H9 (cell line): ENCODE data around the gene NDUFA3. TPM values are rescaled to one million over a fixed set of nuclear protein-coding genes. Genes with fewer than 3 reads are reported as not detected.

Experiments used
- DNase-seq: peaks from one replicate; pipeline ENCODE4 v3.0.0-alpha.2; 2017
- H2AFZ ChIP-seq: one replicate; pipeline ENCODE4 v1.6.1; 2013; ENCODE audit warnings: mild to moderate bottlenecking, low read length, control low read depth, moderate library complexity
- H2AK5ac ChIP-seq: 2 replicates; pipeline ENCODE4 v1.6.1; 2013; ENCODE audit warnings: low read length, control low read depth, mixed read lengths; ENCODE audit not compliant: insufficient read length
- H2BK120ac ChIP-seq: one replicate; pipeline ENCODE4 v1.6.1; 2013; ENCODE audit warnings: low read depth, mild to moderate bottlenecking, low read length, control low read depth, inconsistent platforms; ENCODE audit not compliant: poor library complexity, severe bottlenecking
- H2BK12ac ChIP-seq: 2 replicates; pipeline ENCODE4 v1.6.1; 2013; ENCODE audit warnings: low read length, control low read depth, mixed read lengths, low read depth; ENCODE audit not compliant: insufficient read length
- H2BK15ac ChIP-seq: 2 replicates; pipeline ENCODE4 v1.6.1; 2013; ENCODE audit warnings: low read depth, low read length, control low read depth
- H2BK20ac ChIP-seq: one replicate; pipeline ENCODE4 v1.6.1; 2013; ENCODE audit warnings: low read depth, mild to moderate bottlenecking, low read length, control low read depth, inconsistent platforms; ENCODE audit not compliant: poor library complexity, severe bottlenecking
- H2BK5ac ChIP-seq: 2 replicates; pipeline ENCODE4 v1.6.1; 2013; ENCODE audit warnings: low read length, control low read depth, mixed read lengths; ENCODE audit not compliant: insufficient read length
- H3K14ac ChIP-seq: 2 replicates; pipeline ENCODE4 v1.6.1; 2013; ENCODE audit warnings: low read length, control low read depth; ENCODE audit not compliant: insufficient read depth
- H3K18ac ChIP-seq: 2 replicates; pipeline ENCODE4 v1.6.1; 2013; ENCODE audit warnings: low read depth, mild to moderate bottlenecking, mixed read lengths, low read length, control low read depth; ENCODE audit not compliant: insufficient read length
- H3K23ac ChIP-seq: 2 replicates; pipeline ENCODE4 v1.6.1; 2013; ENCODE audit warnings: low read length, control low read depth, mixed read lengths, low read depth; ENCODE audit not compliant: insufficient read length
- H3K23me2 ChIP-seq: 2 replicates; pipeline ENCODE4 v1.6.1; 2013; ENCODE audit warnings: low read depth, mild to moderate bottlenecking, mixed read lengths, low read length, control low read depth; ENCODE audit not compliant: insufficient read length, poor library complexity, severe bottlenecking
- H3K27ac ChIP-seq: 2 replicates; pipeline ENCODE4 v1.5.1; 2013; ENCODE audit warnings: low read length, control low read depth, mixed read lengths, low read depth; ENCODE audit not compliant: insufficient read length
- H3K27me3 ChIP-seq: 2 replicates; pipeline ENCODE4 v1.6.1; 2013; ENCODE audit warnings: low read length, control low read depth, inconsistent platforms; ENCODE audit not compliant: insufficient read depth
- H3K4ac ChIP-seq: 2 replicates; pipeline ENCODE4 v1.6.1; 2013; ENCODE audit warnings: low read depth, mild to moderate bottlenecking, control low read depth, inconsistent platforms, low read length, moderate library complexity
- H3K4me1 ChIP-seq: 2 replicates; pipeline ENCODE4 v1.6.1; 2013; ENCODE audit warnings: low read length, control low read depth, inconsistent platforms; ENCODE audit not compliant: insufficient read depth
- H3K4me2 ChIP-seq: 2 replicates; pipeline ENCODE4 v1.6.1; 2013; ENCODE audit warnings: low read length, control low read depth, mixed read lengths; ENCODE audit not compliant: insufficient read length, insufficient read depth
- H3K56ac ChIP-seq: 2 replicates; pipeline ENCODE4 v1.6.1; 2013; ENCODE audit warnings: low read depth, mild to moderate bottlenecking, mixed read lengths, low read length, control low read depth; ENCODE audit not compliant: insufficient read length
- H3K79me1 ChIP-seq: 2 replicates; pipeline ENCODE4 v1.6.1; 2013; ENCODE audit warnings: low read depth, mild to moderate bottlenecking, moderate library complexity, low read length, control low read depth, inconsistent platforms; ENCODE audit not compliant: insufficient read depth, poor library complexity, severe bottlenecking
- H3K79me2 ChIP-seq: 2 replicates; pipeline ENCODE4 v1.6.1; 2013; ENCODE audit warnings: low read length, control low read depth, inconsistent platforms; ENCODE audit not compliant: insufficient read depth
- H3K9ac ChIP-seq: 2 replicates; pipeline ENCODE4 v1.6.1; 2013; ENCODE audit warnings: low read length, control low read depth, mixed read lengths; ENCODE audit not compliant: insufficient read length; ENCODE audit errors: extremely low read depth
- H3K9me3 ChIP-seq: one replicate; pipeline ENCODE4 v1.6.1; 2013; ENCODE audit warnings: low read depth, low read length, inconsistent platforms; ENCODE audit not compliant: control insufficient read depth
- H3T11ph ChIP-seq: one replicate; pipeline ENCODE4 v1.6.1; 2013; ENCODE audit warnings: mild to moderate bottlenecking, low read length, control low read depth, inconsistent platforms
- H4K20me1 ChIP-seq: one replicate; pipeline ENCODE4 v1.6.1; 2013; ENCODE audit not compliant: control insufficient read depth, insufficient read length, insufficient read depth
- H4K5ac ChIP-seq: 2 replicates; pipeline ENCODE4 v1.6.1; 2013; ENCODE audit warnings: low read depth, mild to moderate bottlenecking, mixed read lengths, low read length, control low read depth; ENCODE audit not compliant: insufficient read length
- H4K8ac ChIP-seq: replicated peaks from 2 replicates; pipeline ENCODE4 v1.6.1; 2013; ENCODE audit warnings: low read length, control low read depth, mixed read lengths, low read depth; ENCODE audit not compliant: insufficient read length
- H4K91ac ChIP-seq: 2 replicates; pipeline ENCODE4 v1.6.1; 2013; ENCODE audit warnings: low read depth, mild to moderate bottlenecking, moderate library complexity, mixed read lengths, low read length, control low read depth; ENCODE audit not compliant: insufficient read length
- H3K27ac Mint-ChIP-seq, 3 experiments: 2 replicates in 2 of 3; 3 replicates in 1 of 3; pipeline ENCODE4 v1.8.0; 2020 to 2021; ENCODE audit warnings: mixed read lengths in 3 of 3, mild to moderate bottlenecking in 1 of 3, moderate library complexity in 1 of 3
- H3K27me3 Mint-ChIP-seq: 2 replicates; pipeline ENCODE4 v1.8.0; 2021; ENCODE audit warnings: low read depth, mild to moderate bottlenecking, moderate library complexity, mixed read lengths
- H3K36me3 Mint-ChIP-seq, 3 experiments: 2 replicates in 2 of 3; 3 replicates in 1 of 3; pipeline ENCODE4 v1.8.0; 2020 to 2021; ENCODE audit warnings: low read depth in 3 of 3, mixed read lengths in 3 of 3; ENCODE audit not compliant: insufficient read depth in 1 of 3
- H3K4me1 Mint-ChIP-seq, 2 experiments: 2 replicates each; pipeline ENCODE4 v1.8.0; 2020; ENCODE audit warnings: mixed read lengths in 2 of 2
- H3K4me3 Mint-ChIP-seq, 2 experiments: 2 replicates in 1 of 2; 3 replicates in 1 of 2; pipeline ENCODE4 v1.8.0; 2020 to 2021; ENCODE audit warnings: mild to moderate bottlenecking in 2 of 2, mixed read lengths in 2 of 2, moderate library complexity in 1 of 2
- H3K9me3 Mint-ChIP-seq, 2 experiments: 2 replicates in 1 of 2; 3 replicates in 1 of 2; pipeline ENCODE4 v1.8.0; 2020; ENCODE audit warnings: mild to moderate bottlenecking in 2 of 2, mixed read lengths in 2 of 2, moderate library complexity in 1 of 2
- WGBS: extraction: QIAGEN DNeasy Blood & Tissue Kit; methylation state at CpG from one replicate; pipeline ENCODE4 v1.1.7; 2013; ENCODE audit warnings: missing lambda C conversion rate, low lambda C conversion rate, mixed read lengths; ENCODE audit not compliant: insufficient read length; ENCODE audit errors: extremely low coverage; 5-methylcytosine and 5-hydroxymethylcytosine counted together
- total RNA-seq: library from RNA; stranded (reverse); gene quantifications from 2 replicates; pipeline ENCODE4 v1.2.1, GENCODE V29; 2021
- TF ChIP-seq, protein P1 (sequence below): fragments of 200-600 bp; sonication (generic); conservative IDR thresholded peaks from 3 replicates; pipeline ENCODE4 v1.8.0; 2021; ENCODE audit warnings: antibody characterized with exemption, mild to moderate bottlenecking

The NDUFA3 gene
- total RNA-seq, 1 experiment from 2014 or later = 174 TPM

DNA sequence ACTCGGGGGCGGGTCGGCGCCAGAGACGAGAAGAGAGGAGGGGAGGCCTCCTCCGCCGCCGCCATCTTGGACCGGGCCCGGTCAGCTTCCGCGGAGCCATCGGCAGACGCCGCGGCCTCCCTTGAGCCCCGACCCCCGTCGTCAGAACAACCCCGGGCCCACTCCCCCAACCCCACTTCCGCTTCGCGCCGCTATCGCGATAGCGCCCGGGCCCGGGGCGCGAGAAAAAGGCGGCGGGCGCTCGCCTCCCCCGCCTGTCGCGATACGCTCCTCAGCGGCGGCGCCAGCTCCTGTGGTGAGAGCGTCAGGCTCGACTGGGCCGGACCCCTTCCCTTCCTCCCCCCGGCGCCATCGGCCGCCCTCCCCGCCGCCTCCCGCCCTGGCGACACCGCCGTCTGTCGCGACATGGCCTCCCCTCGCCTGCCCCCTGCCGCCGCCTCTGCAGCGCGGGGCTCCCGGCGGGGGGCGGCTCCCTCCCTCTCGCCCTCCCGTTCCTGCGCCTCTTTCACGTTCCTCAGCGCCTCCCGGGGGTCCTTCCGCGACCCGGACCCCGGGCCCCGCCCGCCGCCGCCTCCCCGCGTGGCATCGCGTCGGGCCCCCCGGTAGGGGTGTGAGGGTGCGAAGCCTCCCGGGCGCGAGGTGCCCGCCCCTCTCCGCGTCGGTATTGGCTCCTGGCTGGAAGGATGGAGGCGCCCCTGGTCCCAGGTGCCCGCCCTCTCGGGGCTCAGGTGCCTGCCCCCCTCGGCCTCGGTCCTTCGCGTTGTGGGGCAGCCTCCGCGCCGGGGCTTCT is 35.2 kb downstream of the NDUFA3 start, which contains the start of gene CNOT3:
Gene CNOT3, plus strand, starts transcription at position 64 of the 790 bp plus-strand sequence. CDS start 5,217 bp downstream, outside the sequence.
- Histone ChIP-seq H2BK120ac (no peak within 1 kb of the TSS), H3K79me2 (peaks cover 24% of the 10 kb centered on the region; the same call in 1 of the 2 replicates), H2BK20ac (no peak within 1 kb of the TSS), H2BK5ac (no peak within 1 kb of the TSS), H3K27me3 (no peaks in the 10 kb centered on the region), H3T11ph (no peak within 1 kb of the TSS), H3K23me2 (peaks cover 15% of the 10 kb centered on the region), H2BK12ac (no peak within 1 kb of the TSS), H3K56ac (no peak within 1 kb of the TSS), H3K4ac (no peak within 1 kb of the TSS; the same call in 1 of the 2 replicates), H4K91ac (no peak within 1 kb of the TSS), H3K79me1 (peaks cover 17% of the 10 kb centered on the region), H3K9me3 (peaks cover 4% of the 10 kb centered on the region), H3K14ac (peak within 1 kb of the TSS; percentile 91; the same call in 1 of the 2 replicates), H3K18ac (peak within 1 kb of the TSS; percentile 86), H3K9ac (peak within 1 kb of the TSS; percentile 80), H3K4me1 (no peaks in the 10 kb centered on the region), H4K5ac (no peak within 1 kb of the TSS), H2AFZ (no peak within 1 kb of the TSS), H2BK15ac (no peak within 1 kb of the TSS), H2AK5ac (no peak within 1 kb of the TSS), H4K8ac (no peak within 1 kb of the TSS), H4K20me1 (peaks cover 3% of the 10 kb centered on the region), H3K27ac (no peak within 1 kb of the TSS), H3K23ac (no peak within 1 kb of the TSS), H3K4me2 (peak within 1 kb of the TSS; percentile 94)
- no CpG with 5 or more reads among the region's 103 CpGs for WGBS
- Mint-ChIP-seq H3K27ac (peak within 1 kb of the TSS; percentile 90 to 98 (median 93)), H3K4me3 (peak within 1 kb of the TSS; percentile 80 to 93), H3K9me3 (peaks cover 11 to 12% of the 10 kb centered on the region in 2 experiments), H3K27me3 (peaks cover 1% of the 10 kb centered on the region; the same call in 1 of the 2 replicates), H3K4me1 (peaks cover 37 to 39% of the 10 kb centered on the region in 2 experiments), H3K36me3 (peaks cover 30 to 52% (median 32%) of the 10 kb centered on the region in 3 experiments)
- TF ChIP-seq, protein P1, sequence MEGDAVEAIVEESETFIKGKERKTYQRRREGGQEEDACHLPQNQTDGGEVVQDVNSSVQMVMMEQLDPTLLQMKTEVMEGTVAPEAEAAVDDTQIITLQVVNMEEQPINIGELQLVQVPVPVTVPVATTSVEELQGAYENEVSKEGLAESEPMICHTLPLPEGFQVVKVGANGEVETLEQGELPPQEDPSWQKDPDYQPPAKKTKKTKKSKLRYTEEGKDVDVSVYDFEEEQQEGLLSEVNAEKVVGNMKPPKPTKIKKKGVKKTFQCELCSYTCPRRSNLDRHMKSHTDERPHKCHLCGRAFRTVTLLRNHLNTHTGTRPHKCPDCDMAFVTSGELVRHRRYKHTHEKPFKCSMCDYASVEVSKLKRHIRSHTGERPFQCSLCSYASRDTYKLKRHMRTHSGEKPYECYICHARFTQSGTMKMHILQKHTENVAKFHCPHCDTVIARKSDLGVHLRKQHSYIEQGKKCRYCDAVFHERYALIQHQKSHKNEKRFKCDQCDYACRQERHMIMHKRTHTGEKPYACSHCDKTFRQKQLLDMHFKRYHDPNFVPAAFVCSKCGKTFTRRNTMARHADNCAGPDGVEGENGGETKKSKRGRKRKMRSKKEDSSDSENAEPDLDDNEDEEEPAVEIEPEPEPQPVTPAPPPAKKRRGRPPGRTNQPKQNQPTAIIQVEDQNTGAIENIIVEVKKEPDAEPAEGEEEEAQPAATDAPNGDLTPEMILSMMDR = peak; percentile 49
- DNase-seq = no peak
